NB4 (cell line): ENCODE measurements around the gene ARMC9.

Experiments used
- DNase-seq: peaks from one replicate; pipeline ENCODE4 v3.0.0; 2010; ENCODE audit warnings: low read depth
- H3K4me3 ChIP-seq: one replicate; pipeline ENCODE4 v1.5.1; 2011; ENCODE audit warnings: mild to moderate bottlenecking, low read depth, low read length, moderate library complexity
- CTCF ChIP-seq: IDR thresholded peaks from one replicate; pipeline ENCODE4 v1.5.1; 2012; ENCODE audit warnings: low read depth, low read length
- MAX ChIP-seq: IDR thresholded peaks from 2 replicates; pipeline ENCODE4 v1.6.1; 2011; ENCODE audit warnings: low read depth, low read length
- MYC ChIP-seq: IDR thresholded peaks from 2 replicates; pipeline ENCODE4 v1.6.1; 2011; ENCODE audit warnings: low read depth, low read length
- POLR2A ChIP-seq: IDR thresholded peaks from 2 replicates; pipeline ENCODE4 v1.6.1; 2011; ENCODE audit warnings: mild to moderate bottlenecking; ENCODE audit not compliant: insufficient read length; ENCODE audit errors: extremely low read depth

ARMC9 gene

GRCh38 chr2:231343988-231344387 lies 145.6 kb downstream of the ARMC9 start:
- no peak for TF ChIP-seq CTCF
- no peak for TF ChIP-seq POLR2A
- no peak for TF ChIP-seq MYC
- TF ChIP-seq MAX = no peak
- no peak for DNase-seq
- H3K4me3 ChIP-seq = no peak overlapping the region

- TF ChIP-seq POLR2A (no peak), CTCF (no peak), MYC (no peak), MAX (no peak)
- DNase-seq = no peak
- H3K4me3 ChIP-seq = no peak overlapping the region
These were observed 146.4 kb downstream of the ARMC9 start for GRCh38 chr2:231344851-231345250.

GRCh38 chr2:231347081-231347480 lies 148.7 kb downstream of the ARMC9 start:
- DNase-seq = no peak
- TF ChIP-seq POLR2A (no peak), MYC (no peak), CTCF (no peak), MAX (no peak)
- H3K4me3 ChIP-seq = no peak overlapping the region

GRCh38 chr2:231347638-231348037 lies 149.2 kb downstream of the ARMC9 start:
- DNase-seq = no peak
- no peak for TF ChIP-seq POLR2A
- TF ChIP-seq CTCF = no peak
- no peak for TF ChIP-seq MAX
- no peak for TF ChIP-seq MYC

GRCh38 chr2:231348173-231348572 lies 149.7 kb downstream of the ARMC9 start:
- H3K4me3 ChIP-seq = no peak overlapping the region
- no peak for DNase-seq
- no peak for TF ChIP-seq MAX
- TF ChIP-seq POLR2A = no peak
- TF ChIP-seq MYC = no peak
- TF ChIP-seq CTCF = no peak

More at GRCh38 chr2:231347638-231348037, 149.2 kb downstream of the ARMC9 start:
- no peak overlapping the region for H3K4me3 ChIP-seq
